Stimulated activated CD4-positive, alpha-beta T cell treated with anti-CD3 and anti-CD28 coated beads, Interleukin-2, amount 100 ng/mL, for 48 hours (primary cell): ENCODE measurements around the gene ABCA2.
A peak's percentile ranks its signal among the peaks of the same experiment; 100 is the strongest.

Experiments
- DNase-seq, 2 donors: peaks; one replicate each; pipeline ENCODE4 v3.0.0-alpha.2; 2020

Gene ABCA2

DNA sequence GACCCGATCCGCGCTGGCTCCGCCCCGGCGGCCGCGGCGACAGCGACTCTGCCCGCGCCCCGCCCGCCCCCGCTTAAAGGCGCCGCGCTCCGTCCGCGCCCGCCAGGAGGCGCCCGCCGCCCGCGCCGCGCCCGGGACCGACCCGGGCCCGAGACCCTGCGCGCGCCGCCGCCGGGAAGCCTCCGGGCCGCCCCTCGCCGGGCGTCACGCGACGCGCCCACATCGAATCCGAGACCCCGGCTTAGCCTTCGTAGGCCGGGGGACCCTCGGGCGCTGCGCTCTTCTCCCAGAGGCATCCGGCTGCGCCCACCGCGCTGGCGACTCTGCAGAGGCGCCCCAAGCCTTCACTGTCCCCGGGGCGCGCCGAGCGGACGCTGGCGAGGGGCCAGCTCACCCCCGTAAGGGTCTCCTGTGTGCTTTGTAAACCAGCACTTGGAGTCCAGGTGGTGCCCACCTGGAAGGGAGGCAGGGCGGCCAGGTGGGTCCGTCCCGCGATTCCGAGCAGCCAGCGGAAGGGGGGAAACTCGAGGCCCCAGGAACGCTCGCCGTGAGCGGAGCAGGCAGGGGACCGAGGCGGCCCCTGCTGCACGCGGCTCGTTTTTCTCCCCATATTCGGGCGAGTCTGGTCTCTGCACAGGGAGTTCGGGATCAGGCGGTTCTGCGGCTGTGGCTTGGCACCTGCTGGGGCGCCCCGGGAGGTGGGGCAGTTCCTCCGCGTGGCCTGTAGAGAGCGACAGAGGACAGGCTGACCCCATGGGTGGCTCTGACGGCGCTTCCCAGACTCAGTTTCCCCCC, 423 bp upstream of the ABCA2 start:
- peak; percentile 57 to 69 for DNase-seq

DNA sequence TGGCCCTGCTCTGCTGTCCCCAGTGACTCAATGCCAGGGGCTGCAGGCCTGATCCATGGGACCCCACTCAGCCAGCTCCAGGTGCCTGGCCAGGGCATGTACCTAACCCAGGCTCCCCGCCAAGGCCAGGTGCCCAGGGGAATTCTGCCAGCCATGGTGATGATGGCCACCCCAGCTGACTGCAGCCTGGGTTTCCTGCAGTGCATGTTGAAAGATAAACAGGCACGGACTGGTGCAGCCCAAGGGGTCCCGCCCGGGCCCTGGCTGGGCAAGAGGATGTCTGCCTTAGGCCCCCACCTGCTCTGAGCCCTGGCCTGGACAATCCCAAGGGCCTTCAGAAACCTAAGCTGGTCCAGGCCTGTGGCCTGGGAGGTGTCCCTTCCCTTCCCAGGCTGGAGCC, 1.2 kb downstream of the ABCA2 start:
- no peak for DNase-seq

DNA sequence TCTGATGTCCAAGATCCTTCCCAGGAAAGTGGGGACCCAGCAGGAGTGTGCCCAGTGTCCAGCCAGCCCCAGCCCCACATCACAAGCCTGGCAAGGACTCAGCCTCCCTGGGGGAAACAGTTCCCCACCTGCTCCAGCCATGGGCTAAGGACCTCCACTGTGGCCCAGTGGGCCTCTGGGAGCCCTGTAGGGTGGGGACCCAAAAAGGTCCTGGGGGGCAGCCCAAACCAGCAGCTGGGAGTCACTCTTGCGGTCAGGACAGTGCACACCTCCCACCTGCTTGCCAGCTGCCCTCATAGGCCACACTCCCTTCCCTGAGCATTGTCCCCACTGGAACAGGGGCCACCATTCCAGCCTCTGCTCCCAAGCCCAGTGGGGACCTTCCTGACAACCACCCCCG, 1.7 kb downstream of the ABCA2 start:
- no peak for DNase-seq

DNA sequence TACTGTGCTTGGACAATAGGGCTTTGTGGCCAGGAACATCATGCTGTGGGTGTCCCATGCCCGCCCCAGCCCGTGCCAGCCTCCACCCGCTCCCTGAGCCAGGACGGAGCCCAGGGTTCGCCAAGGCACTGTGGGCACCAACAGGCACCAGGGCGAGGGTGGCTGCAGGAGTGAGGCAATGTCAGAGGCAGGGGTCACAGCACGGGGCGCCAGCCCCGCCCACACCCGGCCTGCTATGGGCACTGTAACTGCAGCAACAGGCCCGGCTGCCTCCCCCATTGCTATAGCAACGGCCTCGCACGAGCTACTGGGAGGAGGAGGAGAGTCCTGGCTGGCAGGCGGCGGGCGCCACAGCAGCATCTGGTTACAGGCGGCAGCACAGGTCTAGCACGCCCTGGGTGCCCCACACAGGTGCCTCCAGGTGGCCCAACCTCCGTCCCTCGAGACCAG, 2.5 kb downstream of the ABCA2 start:
- DNase-seq = no peak

DNA sequence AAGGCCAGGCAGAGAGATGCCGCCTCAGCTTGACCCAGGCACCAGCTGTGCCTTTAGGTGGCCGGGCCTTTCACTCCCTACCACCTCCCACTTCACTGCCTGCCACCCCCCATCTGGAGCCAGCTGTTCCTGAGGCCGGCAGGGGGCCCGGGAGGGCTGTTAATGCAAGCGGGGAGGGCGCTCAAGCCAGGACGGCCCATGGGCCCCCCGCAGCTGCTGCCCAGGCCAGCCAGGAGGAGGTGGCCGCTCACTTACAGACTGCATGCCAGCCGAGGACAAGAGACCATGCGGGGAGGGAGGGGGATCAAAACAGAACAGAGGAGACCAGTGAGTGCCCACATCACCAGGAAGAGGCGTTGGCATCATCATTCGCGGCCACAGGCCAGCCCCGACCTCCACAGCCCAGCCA, 4.5 kb downstream of the ABCA2 start:
- no peak for DNase-seq

DNA sequence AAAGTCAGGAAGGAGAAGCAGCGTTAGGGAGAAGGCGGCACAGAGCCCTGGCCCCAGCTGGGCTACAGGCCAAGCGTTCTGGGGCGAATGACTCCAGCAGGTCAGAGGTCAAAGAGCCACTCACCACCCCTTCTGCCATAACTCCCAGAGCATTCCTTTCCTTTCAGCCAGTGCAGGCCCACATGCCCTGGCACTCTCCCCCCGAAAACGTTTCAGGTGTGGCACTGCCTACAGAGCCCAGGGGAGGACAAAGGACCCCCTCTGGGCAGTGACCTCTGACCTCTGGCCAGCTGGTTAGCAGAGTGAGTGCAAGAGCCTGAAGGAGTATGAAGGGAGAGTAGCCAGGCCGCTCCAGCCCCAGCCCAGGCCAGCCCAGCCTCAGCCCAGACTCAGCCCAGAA, 4.9 kb downstream of the ABCA2 start:
- no peak for DNase-seq

DNA sequence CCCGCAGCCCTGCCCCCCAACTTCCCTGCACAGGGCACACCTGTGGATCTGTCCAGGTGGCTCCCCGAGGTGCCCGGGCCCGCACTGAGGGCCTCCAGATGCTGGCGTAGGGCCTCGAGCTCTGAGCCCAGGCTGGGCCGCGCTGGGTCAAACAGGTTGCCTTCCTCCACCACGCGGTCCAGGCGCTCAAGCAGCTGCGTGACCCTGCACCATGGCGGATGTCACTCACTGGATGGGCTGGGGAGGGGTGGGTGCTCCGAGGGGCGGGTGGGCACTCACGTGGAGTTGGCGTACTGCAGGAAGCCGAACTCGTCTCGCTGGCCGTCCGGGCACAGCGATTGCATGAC, 5.4 kb downstream of the ABCA2 start:
- no peak for DNase-seq

DNA sequence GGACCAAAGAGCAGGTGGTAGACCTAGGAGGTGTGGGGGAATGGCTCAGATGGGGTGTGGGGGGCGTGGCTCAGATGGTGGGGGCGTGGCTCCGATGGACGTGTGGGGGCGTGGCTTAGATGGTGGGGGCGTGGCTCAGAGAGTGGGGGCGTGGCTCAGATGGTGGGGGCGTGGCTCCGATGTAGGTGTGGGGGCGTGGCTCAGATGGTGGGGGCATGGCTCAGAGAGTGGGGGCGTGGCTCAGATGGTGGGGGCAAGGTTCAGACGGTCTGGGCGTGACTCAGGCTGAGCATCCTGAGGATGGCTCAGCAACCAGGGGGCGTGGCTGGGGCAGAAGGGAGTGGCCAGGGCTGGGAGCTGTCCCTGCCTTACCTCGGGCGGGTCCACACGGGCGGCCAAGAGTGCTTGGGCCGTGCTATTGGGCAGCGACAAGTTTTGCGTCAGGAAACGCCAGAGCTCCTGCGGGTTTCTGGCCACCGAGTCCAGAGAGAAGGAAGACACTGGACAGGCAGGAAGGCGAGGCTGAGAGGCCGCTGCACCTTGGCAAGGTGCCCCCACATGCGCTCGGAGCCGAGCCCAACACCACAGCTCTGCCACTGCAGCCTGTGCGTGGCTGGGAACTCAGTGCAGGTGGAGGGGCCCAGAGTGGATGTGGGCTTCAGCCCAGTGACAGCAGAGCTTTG, 5.9 kb downstream of the ABCA2 start:
- peak; percentile 66 to 72 for DNase-seq

DNA sequence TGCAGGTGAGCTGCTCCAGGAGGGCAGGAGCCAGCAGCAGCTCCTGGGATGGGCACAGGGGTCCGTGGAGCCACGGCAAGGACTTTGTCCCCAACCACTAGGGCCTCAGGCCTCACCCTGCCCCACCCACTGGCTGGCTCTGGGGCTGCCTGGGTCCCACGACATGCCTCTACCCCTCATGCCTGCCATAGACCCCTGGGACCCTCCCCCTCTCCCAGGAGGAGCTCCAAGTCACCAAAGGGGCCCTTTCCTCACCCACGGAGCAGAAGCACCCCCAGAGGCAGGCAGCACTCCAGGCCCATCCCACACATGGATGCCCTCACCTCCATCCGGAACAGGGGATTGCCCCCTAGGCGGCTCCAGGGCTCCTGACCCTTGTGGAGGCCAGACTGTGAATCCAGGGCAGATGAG, 6.5 kb downstream of the ABCA2 start:
- DNase-seq = no peak

DNA sequence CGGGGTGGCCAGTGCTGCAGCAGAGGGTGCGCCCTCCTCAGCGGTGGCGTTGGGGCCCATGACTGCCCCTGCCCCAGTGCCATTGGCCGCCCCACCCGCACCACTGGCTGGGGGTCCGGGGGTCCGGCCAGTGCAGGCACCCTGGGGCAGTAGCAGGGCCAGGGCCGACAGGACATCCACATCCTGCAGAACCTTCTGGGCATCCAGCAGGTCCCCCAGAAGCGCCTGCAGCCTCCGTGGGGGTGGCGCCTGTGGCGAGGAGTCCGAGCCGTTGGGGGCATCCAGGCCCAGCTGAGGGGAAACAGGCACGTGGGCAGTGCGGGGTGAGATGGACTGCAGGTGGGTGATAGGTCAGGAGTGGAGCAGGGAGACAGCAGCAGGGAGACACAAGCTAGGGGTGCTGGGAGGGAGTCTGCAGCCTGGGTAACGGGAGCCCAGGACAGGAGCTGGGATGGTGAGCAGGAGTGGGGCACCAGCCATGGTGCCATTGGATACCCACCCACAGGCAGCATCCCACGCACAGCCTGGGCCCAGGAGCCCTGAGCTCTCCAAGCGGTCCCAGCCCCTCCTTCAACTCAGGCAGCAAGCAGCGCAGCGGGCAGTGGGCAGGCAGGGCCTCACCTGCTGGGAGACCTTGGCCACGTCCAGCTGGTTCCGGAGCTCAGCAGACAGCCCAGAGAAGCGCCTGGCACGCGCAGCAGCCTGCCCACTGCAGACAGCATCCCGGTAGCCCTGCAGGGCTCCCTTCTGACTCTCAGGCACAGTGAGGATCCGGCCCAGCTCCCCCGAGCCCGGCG, 7.1 kb downstream of the ABCA2 start:
- no peak for DNase-seq

DNA sequence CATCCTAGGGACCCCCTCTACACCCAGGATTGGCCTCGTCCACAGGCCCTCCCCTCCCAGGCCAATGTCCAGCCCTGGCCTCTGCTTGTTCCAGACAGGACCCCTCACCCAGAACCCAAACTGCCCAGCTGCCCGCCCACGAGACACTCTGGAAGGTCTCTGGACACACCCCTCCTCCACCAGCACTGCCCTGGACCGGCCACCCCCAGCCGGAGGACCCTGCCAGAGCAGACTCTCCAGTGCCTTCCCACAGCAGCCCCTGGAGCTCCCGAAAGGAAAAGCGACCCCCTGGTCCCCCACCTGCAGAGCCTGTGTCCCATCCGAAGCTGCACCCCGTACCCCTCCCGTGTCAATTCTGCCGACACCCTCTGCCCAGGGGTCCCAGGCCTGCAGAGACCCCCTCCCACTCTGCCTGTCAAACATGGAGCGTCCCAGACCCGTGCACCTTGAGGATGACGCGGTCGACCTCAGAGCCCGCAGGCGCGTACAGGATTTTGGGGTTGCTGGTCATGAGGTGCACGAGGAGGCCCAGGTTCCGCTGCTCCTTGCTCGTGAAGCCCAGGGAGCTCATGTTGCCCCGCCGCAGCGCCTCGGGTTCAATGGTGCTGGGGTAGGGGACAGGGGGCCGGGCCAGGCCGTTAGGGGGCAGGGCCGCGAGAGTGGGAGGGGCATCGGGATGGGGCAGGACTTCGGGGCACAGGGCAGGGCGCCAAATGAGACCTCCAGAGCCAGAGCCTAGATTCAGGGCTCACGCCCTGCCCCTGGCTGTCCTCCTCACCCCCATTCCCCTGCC, 8.0 kb downstream of the ABCA2 start:
- DNase-seq = no peak

DNA sequence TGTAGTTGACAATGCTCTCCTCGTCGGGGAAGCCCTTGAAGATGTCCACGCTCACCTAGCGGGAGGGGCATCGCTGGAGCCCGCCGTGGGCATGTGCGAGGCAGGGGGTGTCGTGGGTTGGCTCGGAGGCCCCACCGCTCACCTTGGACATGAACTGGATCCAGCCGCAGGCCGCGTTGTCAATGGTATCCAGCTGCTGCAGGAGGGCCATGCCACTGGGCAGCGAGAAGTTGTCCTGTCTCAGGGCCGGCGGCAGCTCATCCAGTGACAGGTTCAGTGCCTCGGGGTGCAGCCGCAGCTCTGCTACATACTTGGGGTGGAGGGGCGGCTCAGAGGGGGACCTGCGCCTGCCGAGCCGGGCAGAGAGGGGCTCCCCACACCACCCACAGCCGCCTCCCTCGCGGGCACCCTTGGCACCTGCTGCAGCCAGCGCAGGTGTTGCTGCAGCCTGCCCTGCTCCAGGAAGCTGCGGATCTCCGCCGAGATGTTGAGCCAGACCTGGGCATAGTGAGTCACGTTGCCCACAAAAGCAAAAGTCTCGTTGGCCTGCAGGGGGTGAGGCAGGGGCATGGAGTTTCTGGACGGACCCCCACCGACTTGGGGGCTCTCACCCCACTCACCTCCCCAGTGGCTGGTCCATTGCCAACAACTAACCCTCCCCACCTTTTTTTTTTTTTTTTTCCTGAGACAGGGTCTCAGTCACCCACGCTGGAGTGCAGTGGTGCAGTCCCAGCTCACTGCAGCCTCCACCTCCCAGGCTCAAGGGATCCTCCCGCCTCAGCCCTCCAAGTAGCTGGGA, 9.1 kb downstream of the ABCA2 start:
- DNase-seq = no peak

DNA sequence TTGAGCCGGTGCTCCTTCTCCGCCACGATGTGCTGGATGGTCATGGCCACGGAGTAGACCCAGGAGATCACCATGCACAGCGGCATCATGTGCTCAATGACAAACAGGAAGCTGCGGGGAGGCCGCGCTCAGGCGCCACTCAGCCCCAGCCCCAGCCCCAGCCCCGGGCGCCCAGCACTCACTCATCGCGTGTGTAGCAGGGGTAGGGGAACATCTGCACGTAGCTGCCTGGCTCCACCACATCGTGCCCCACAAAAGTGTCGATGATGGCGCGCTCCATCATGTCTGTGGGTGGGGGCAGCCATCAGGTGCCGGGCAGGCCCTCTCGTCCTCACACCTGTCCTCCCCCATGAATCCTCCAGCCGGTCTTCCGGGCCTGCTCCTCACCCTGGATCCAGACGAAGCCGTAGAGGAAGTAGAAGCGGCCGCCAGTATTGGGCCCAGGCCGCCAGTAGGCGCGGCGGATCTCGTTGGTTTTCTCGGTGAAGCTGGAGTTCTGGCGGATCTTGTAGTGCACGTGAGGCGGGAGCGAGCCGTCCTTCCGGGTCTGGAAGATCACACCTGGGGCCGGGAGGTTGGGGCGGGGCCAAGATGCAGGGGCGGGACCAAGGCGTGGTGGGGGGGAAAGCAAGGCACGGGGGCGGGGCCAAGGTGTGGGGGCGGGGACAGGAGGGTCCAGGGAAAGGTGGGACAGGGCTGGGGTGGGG, 10.1 kb downstream of the ABCA2 start:
- DNase-seq = no peak

DNA sequence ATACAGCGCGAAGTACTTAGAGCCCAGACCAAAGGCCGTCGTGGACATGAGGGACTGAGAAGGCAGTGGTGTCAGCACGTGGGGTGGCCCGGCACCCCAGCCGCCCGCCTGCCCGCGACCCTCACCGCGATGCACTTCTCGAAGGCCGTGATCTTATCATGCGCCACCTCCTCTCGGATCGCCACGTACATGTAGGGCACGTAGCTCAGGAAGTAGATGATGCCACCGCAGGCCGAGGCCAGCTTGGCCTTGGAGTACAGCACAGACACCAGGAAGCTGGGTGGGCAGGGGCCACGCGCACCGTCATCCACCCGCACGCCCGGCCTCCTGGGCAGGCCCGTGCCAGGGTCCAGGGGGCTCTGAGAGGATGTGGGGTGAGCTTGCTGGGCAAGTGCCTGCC, 11.0 kb downstream of the ABCA2 start:
- DNase-seq = no peak

DNA sequence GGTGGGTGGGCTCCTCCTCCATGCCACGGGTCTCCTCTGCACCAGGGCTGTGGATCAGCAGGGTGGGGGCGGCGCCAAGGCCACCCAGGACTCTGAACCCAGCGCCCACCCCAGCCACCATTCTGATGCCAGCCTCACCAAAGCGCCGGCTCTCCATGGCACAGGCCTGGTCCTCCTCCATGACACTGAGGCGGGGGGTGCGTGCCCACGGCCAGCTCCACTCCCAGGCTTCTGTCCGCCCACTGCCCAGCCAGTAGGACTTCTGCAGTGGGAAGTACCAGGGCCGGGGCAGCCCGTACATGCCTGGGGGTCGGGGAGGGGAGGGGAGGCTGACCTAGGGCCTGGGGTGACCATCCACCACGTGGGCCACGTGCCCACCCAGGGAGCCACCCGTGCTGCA, 11.6 kb downstream of the ABCA2 start:
- DNase-seq = no peak

DNA sequence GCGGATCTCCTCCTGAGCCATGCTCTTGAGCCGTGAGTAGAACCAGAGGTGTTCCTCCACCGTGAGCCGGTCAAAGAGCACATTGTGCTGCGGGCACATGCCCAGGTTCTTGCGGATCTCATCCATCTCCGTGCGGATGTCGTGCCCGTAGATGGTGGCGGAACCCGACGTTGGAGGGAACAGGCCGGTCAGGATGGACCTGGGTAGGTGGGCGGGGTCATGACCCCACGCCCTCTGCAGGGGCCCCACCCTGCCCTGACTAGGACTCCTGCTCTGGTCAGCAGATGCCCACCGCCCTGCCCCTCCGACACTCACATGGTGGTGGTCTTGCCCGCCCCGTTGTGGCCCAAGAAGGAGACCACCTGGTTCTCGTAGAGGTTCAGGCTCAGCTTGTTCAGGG, 12.1 kb downstream of the ABCA2 start:
- DNase-seq = no peak

DNA sequence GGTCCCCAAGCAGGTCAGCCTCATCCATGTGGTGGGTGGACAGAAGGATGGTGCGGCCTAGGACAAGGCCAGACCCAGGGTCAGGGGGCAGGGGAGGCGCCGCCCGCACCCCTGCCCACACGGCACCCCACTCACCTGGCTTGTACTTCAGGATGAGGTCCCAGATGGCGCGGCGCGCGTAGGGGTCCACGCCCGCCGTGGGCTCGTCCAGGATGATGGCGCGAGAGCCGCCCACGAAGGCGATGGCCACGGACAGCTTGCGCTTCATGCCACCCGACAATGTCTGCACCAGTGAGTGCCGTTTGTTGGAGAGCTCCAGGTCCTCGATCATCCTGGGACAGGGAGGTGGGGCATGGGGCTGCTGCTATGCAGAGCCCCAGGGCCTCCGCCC, 12.5 kb downstream of the ABCA2 start:
- DNase-seq = no peak

DNA sequence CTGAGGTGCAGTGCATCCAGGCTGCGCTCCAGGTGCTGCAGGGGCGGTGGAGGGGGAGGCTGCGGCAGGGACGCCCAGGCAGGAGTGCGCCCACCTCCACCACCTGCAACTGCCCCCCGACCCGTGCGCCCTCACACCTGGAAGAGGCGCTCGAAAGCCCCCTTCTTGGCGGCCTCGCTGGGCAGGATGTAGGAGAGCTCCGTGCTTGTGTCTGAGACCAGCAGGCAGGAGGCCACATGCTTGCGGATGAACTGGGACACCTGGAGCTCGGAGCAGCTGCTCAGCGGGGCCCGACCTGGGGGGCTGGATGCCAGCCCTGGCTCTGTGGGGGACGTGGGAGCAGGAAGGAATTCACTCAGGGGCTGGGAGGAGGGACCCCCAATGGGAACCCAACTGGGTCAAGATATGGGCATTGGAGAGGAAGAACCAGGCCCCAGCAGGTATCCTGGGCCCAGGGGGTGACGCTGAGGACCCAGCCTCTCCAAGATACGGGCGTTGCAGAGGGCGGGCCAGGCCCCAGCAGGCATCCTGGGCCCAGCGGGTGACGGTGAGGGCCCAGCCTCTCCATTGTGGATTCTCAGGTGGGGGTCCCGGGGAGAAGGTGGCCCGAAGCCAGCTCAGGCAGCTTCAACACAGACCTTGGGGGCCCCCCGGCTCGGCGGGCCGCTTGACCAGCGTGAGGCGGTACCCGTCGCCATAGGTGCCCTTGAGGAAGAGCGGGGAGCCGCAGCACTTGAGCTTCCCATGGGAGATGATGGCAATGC, 13.1 kb downstream of the ABCA2 start:
- DNase-seq = no peak

DNA sequence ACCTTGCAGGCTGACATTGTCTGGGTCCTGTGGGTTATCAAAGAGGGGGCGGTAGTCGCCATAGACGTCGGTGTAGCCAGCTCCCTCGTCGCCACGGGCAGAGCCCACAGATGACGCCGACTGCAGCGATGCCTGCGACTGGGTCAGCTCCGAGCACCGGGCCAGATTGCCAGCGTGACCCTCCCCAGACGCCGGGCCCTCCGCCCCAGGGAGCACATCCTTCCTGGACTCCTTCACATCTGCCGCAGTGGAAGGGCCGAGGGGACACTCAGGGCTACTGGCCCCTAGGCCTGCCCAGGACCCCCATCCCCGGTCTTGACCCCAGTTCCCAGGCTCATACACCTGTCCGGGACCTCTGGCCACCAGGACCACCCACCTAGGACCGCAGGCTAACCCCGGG, 13.9 kb downstream of the ABCA2 start:
- no peak for DNase-seq

DNA sequence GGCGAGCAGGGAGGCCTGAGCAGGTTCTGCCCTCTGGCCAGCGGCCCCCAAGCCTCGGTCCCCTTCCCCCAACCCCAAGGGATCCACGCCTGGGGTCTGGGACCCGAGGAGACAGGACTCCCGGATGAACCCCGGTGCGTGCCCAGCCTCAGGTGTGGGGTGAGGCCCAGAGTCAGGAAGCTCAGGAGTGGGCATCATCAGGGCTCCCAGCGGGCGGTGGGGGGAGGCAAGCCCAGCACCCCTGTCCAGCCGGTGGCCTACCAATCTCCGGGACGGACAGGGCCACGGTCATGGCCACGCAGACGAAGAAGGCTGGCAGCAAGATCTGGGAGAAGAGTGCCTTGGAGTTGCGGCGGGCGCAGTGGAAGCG, 14.5 kb downstream of the ABCA2 start:
- DNase-seq = no peak
